Measurements from ENCODE around the gene TSTD2.

Gene TSTD2

GRCh38 chr9:97573482-97574073 is 59.6 kb downstream of the TSTD2 start:
- DNase-seq (ENCODE audit: low read depth in 1 of 2, low spot score in 1 of 2): no peak
- TF ChIP-seq JUND (IDR thresholded peaks at IDR 0.05; ENCODE audit: low read depth): no peak
- in situ Hi-C loops (cut with HindIII; ENCODE audit: low pct_unique_long_range_greater_than_20kb, low sequenced_read_pairs): no loop called here

DNA sequence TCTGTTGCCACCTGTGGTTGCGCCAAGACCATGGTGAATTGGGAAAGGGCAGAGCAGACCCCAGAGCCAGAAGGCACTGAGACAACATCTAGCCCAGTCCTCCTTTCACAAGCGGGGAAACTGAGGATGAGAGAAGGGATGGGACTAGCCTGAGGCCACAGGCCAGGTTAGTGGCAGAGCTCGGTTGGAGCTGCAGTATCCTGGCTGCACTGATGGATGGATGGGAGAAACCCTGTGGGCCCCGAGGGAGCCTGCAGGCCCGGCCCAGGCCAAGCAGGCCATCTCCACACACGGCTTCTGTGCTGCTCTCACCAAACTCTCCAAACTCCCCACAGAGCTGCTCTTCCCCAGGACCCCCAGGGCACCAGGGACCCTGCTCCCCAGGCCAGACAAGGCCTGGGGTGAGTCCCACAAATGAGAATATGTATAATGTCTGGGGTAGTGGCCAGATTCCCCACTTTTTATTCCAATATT is 60.2 kb downstream of the TSTD2 start:
- no peak for DNase-seq (ENCODE audit: low read depth in 1 of 2, low spot score in 1 of 2)
- in situ Hi-C loops (cut with HindIII; ENCODE audit: low pct_unique_long_range_greater_than_20kb, low sequenced_read_pairs): no loop called here
- no peak for TF ChIP-seq JUND (IDR thresholded peaks at IDR 0.05; ENCODE audit: low read depth)

DNA sequence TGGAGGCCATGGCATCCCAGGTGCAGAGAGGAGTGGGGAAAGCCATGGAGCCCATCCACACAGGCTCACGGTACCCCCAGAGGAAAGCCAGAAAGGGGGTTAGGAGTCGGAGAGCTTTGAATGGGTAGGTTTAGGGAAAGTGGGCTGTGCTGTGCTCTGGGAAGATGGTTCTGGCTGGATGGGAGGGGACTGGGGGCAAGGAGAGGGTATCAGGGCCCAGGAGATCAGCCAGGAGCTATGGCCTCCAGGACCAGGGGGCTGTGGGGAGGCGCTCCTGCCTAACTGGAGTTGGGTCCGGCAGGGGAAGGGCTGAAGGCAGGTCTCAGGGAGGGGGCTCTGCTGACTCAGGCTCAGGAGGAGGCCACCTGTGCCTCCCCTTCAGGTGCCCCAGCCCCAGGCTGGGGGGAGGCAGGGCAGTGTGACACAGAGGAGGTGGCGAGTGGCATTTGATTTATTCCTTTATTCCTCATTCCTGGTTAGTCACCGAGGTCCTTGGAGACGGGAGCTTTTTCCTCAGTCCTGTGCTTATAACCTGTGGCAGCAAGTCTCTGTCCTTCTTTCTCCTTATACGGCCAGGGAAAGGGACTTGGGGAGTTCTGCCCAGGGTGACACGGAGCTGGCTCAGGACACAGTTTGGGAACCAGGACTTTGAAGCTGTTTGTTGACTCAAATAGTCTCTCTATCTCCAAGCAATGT is 60.8 kb downstream of the TSTD2 start:
- in situ Hi-C loops (cut with HindIII; ENCODE audit: low pct_unique_long_range_greater_than_20kb, low sequenced_read_pairs): no loop called here

DNA sequence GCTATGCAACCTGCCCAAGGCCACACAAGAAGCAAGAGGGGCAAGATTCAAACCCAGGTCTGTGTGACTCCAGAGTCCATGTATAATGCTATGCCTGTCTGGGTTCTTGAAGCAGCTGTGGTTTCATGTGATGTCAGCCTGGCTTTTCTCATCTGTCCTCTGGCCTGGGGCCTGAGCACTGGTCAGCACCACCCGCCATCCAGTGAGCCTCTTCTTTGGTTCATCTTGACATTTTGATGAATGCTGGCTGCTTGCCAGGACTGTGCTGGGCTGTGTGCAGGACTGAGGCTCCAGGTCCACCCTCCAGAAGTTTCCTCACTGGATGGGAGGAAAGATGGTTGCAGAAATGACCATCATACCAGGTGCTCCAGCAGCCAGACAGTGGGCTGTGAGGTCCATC is 61.5 kb downstream of the TSTD2 start:
- no peak for TF ChIP-seq JUND (IDR thresholded peaks at IDR 0.05; ENCODE audit: low read depth)
- in situ Hi-C loops (cut with HindIII; ENCODE audit: low pct_unique_long_range_greater_than_20kb, low sequenced_read_pairs): no loop called here
- DNase-seq (ENCODE audit: low read depth in 1 of 2, low spot score in 1 of 2): peak in 1 of 2 experiments; percentile 5

More for the DNA sequence above, 60.8 kb downstream of the TSTD2 start:
- TF ChIP-seq JUND (IDR thresholded peaks at IDR 0.05; ENCODE audit: low read depth): no peak
- no peak for DNase-seq (ENCODE audit: low read depth in 1 of 2, low spot score in 1 of 2)

DNA sequence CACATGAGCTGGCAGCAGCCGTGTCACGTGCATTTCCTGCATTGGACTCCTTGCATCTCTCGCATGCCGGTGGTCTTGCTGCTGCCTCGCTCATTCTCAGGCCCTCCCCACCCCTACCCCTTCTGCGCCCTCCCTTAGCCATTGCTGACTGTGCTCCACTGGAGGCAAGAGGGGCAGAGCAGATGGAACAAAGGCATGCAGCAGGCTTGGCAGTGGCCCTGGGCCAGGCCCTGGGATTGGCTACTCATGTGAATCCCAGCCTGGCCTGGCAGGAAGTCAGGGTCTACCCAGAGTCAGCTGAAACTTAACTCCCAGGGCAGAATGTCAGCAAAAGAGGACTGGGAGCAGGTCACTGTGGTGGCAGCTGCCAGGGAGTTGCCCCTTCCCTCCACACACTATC is 62.3 kb downstream of the TSTD2 start:
- no peak for DNase-seq (ENCODE audit: low read depth in 1 of 2, low spot score in 1 of 2)
- in situ Hi-C loops (cut with HindIII; ENCODE audit: low pct_unique_long_range_greater_than_20kb, low sequenced_read_pairs): no loop called here
- TF ChIP-seq JUND (IDR thresholded peaks at IDR 0.05; ENCODE audit: low read depth): no peak

DNA sequence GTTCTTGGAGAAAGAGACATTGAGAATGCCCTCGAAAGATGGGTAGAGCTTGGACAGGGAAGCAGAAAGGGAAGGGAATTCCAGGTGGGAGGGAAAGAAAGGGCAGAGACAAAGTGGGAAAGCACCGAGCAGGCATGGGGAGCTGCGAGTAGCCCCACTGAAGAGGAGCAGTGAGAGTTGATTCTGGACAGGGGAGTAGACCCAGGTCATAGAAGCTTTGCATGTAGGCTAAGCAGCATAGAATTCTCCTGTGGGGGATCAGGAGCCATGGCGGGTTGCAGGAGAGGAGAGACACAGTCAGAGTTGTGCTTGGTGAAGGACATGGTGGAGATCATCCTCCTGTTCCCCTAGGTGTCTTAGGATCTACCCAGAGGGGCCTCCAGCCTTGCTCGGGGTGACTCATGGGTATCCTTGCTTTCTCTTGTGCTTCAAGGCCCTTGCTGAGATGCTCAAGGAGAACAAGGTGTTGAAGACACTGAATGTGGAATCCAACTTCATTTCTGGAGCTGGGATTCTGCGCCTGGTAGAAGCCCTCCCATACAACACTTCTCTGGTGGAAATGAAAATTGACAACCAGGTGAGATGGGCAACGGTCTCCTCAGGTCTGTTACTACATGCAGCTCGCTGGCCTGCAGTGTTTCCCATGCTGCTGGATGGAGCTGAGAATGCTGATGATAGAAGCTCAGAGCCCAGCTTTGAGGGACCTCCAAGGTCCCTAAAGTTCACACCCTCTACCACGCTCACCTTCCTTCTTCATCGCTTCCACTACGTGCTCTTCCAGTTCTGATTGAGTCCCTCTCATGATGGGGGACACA is 64.5 kb downstream of the TSTD2 start:
- in situ Hi-C loops (cut with HindIII; ENCODE audit: low pct_unique_long_range_greater_than_20kb, low sequenced_read_pairs): no loop called here
- DNase-seq (ENCODE audit: low read depth in 1 of 2, low spot score in 1 of 2): no peak
- no peak for TF ChIP-seq JUND (IDR thresholded peaks at IDR 0.05; ENCODE audit: low read depth)

GRCh38 chr9:97567894-97568202 is 65.3 kb downstream of the TSTD2 start:
- no peak for TF ChIP-seq JUND (IDR thresholded peaks at IDR 0.05; ENCODE audit: low read depth)
- in situ Hi-C loops (cut with HindIII; ENCODE audit: low pct_unique_long_range_greater_than_20kb, low sequenced_read_pairs): no loop called here
- no peak for DNase-seq (ENCODE audit: low read depth in 1 of 2, low spot score in 1 of 2)

DNA sequence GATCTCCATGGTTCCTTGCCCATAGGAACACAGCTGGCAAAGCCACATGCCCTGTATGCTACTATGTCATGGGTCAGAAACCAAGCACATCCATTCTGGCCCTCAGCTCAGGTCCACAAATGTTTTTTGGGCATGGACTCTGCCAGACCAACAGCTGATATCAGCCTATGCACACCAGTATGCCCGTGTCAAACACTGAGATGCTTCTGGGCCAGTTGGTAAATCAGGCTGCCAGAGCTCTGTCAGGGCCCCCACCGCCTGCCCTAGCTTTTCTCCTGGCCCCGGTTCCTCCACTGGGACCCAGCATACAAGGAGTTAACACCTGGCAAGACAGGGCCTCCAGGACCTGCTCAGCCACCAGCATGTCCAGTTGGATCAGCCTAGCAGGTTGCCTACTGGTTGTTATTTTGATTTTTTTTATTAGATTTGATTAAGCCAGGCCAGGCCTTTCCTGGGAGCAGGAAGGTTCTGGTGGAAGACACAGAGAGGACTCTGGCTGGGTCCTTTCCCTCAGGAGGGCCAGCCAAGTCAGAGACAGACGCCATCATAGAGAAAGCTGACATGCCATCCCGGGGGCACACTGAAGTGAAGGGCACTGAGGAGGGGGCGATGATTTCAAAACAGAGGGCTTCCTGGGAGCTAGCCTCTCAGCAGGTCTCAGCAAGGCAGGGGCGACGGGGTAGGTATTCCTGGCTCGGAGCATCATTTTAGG is 65.8 kb downstream of the TSTD2 start:
- in situ Hi-C loops (cut with HindIII; ENCODE audit: low pct_unique_long_range_greater_than_20kb, low sequenced_read_pairs): no loop called here
- no peak for TF ChIP-seq JUND (IDR thresholded peaks at IDR 0.05; ENCODE audit: low read depth)
- peak in 1 of 2 experiments; percentile 15 for DNase-seq (ENCODE audit: low read depth in 1 of 2, low spot score in 1 of 2)

DNA sequence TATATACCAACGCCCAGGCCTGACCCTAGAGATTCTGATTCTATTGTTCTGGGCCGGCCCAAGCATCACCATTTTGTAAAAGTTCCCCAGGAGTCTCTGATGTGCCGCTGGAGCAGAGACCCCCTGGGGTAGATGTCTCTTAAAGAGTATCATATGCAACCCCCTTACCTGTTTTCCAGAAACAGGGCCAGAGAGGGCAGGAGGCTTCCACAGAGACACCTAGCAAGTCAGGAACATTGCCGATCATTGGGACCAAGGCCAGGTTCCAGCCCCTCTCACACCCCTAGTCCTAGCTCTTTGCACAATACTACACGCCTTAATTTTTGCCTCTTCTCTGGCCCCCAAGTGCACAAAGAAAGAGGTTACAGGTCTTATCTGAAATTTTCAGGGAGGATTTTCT is 67.9 kb downstream of the TSTD2 start:
- no peak for TF ChIP-seq JUND (IDR thresholded peaks at IDR 0.05; ENCODE audit: low read depth)
- in situ Hi-C loops (cut with HindIII; ENCODE audit: low pct_unique_long_range_greater_than_20kb, low sequenced_read_pairs): no loop called here
- no peak for DNase-seq (ENCODE audit: low read depth in 1 of 2, low spot score in 1 of 2)

GRCh38 chr9:97564291-97565175 is 68.6 kb downstream of the TSTD2 start:
- in situ Hi-C loops (cut with HindIII; ENCODE audit: low pct_unique_long_range_greater_than_20kb, low sequenced_read_pairs): no loop called here
- TF ChIP-seq JUND (IDR thresholded peaks at IDR 0.05; ENCODE audit: low read depth): no peak
- no peak for DNase-seq (ENCODE audit: low read depth in 1 of 2, low spot score in 1 of 2)

GRCh38 chr9:97563458-97564135 is 69.6 kb downstream of the TSTD2 start:
- in situ Hi-C loops (cut with HindIII; ENCODE audit: low pct_unique_long_range_greater_than_20kb, low sequenced_read_pairs): no loop called here
- DNase-seq (ENCODE audit: low read depth in 1 of 2, low spot score in 1 of 2): no peak
- TF ChIP-seq JUND (IDR thresholded peaks at IDR 0.05; ENCODE audit: low read depth): no peak
